GM13976 (cell line): ENCODE measurements around the gene ASB13.

Experiments
- DNase-seq: peaks from one replicate; pipeline ENCODE4 v3.0.0; 2012; ENCODE audit warnings: low spot score
- in situ Hi-C: fragments of 300-500 bp; cut with MboI; formaldehyde crosslinking; loops from one replicate; pipeline ENCODE4 v1.12.0; 2022; ENCODE audit warnings: low sequenced_read_pairs, mixed read lengths, inconsistent platforms; ENCODE audit not compliant: unreplicated experiment
- TF ChIP-seq, protein P1 (sequence below): IDR thresholded peaks from 2 replicates; pipeline ENCODE4 v1.5.1; 2012; ENCODE audit warnings: borderline replicate concordance, mild to moderate bottlenecking; ENCODE audit not compliant: insufficient read depth; ENCODE audit errors: extremely low read depth, missing control alignments, control extremely low read depth

The ASB13 gene

DNA sequence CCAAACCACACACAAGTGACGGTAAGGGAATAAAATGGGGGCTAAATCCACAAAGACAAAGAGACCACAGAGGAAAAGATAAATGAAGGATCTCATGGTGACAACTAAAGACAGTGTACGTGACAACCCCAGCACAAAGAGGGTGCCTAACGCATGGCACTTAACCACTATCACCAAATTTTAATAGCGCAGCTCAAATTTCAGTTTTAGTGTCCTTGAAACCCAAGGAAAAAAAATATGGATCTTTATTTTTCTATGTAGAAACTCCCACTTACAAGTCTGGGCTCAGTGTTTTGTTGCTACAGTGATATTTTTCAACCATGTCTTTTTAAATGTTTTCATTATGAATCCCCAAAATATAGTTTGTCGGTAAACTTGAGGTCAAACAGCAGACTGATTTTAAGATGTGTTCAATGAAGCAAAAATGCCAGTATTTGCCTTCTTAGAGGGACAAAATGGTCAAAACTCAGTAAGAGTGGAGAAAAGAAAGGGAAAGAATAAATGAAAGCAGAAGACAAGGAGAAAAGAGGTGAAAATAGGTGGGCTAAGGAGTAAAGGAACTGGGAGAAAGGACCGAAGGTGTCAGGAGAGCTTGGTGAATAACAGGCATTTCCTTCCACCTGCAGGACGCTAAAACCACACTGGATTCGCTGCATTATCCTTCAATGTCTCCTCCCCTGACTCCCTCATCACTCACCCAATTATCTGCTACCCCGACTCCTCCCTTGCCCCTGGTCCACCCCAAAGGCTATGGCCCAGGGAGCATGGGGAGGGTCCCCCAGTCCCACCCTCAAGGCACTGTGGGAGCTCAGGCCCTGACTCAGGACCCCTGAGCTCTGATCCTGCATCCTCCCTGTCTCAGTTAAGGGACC lies 3.5 kb downstream of the ASB13 start:
- TF ChIP-seq, protein P1, sequence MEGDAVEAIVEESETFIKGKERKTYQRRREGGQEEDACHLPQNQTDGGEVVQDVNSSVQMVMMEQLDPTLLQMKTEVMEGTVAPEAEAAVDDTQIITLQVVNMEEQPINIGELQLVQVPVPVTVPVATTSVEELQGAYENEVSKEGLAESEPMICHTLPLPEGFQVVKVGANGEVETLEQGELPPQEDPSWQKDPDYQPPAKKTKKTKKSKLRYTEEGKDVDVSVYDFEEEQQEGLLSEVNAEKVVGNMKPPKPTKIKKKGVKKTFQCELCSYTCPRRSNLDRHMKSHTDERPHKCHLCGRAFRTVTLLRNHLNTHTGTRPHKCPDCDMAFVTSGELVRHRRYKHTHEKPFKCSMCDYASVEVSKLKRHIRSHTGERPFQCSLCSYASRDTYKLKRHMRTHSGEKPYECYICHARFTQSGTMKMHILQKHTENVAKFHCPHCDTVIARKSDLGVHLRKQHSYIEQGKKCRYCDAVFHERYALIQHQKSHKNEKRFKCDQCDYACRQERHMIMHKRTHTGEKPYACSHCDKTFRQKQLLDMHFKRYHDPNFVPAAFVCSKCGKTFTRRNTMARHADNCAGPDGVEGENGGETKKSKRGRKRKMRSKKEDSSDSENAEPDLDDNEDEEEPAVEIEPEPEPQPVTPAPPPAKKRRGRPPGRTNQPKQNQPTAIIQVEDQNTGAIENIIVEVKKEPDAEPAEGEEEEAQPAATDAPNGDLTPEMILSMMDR: no peak
- in situ Hi-C loops: no loop called here
- no peak for DNase-seq

DNA sequence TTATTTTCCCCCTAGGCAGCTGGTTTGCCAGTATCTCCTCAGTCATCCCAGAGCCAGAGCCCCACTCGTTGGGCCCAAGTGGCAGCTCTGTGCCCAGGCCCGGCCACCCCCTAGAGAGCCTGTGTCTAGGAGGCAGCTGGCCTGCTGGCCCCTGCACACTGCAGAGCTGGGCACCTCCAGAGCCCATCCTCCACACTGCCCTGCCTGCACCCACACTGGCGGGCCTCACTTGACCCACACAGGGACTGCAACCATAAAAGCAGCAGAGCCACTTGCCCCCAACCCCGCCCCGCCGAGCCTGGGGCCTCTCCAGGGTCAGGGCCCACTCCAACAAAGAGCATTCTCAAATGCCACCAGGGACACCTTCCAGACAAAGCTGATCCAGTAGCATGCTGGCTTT lies 5.4 kb downstream of the ASB13 start:
- in situ Hi-C loops: no loop called here
- DNase-seq: no peak
- TF ChIP-seq, protein P1: no peak

DNA sequence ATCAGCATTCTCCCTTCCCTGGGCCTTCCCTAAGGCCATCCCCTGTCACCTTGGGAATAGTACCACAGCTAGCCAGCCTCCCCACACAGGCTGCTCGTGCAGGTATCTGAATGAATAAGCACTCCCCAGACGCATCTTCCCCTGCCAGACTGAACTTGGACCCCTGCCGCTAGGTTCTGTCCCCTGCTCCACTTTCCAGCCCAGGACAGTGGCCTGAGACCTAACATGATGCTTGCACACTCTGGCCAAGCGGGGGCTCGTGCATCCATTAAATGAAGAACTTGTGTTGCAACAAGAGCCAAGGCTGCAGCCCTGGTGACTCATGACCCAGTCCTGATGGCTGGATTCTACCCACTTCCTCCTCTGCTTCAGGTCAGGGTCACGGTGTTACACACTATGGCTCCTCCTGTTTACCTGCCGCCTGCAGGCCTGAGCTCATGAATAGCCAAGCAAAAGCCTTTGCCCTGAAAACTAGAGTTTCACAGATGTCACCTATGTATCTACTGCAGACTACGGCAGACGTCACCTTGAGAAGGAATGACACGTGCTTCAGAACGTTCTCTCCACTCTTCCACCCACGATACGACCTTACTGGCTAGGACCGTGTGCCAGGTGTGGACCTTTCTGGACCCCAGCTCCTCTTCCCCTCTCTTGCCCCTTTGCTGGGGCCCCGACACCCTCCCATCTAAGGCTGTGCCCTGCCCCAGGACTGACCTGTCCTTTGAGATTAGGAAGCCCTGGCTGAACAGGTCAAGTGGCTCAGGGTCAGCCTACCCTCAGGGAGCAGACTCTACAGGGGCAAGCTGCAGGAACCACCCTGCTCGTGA lies 6.5 kb downstream of the ASB13 start:
- TF ChIP-seq, protein P1: no peak
- in situ Hi-C loops: no loop called here
- DNase-seq: peak; percentile 60

DNA sequence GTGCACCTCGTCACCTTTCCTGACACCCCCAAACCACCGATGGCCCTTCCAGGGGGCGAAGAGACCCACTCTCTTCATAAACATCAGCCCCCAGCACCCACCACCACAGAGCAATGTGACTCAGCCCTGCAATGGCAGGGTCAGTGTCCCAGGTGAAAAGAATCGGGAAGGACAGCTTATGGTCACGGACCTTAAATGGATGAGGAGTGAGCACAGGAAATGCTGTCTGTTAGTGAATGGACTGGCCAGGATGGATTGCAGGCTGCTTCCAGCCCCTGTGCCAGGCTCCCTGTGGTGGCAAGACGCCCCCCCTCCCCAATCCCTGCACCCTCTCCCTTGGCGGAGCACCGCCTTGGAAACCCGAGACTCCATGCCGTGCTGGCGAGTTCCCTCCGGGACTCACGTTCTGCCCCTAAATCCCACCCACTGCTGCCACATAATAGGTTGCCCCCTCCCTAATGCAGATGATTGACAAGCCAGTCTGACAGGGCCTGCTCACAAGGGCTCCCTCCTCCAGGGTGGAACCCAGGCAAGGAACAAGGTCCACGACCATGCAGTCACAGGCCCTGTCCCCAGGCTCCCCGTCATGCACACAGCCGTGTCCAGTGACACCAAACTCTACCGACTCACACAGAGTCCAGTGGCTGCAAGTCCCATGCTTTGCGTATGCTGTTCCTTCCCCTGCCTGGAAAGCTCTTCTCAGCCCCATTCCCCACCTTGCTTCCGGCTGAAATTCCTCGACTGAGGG lies 7.3 kb downstream of the ASB13 start:
- TF ChIP-seq, protein P1: no peak
- no peak for DNase-seq
- in situ Hi-C loops: no loop called here

DNA sequence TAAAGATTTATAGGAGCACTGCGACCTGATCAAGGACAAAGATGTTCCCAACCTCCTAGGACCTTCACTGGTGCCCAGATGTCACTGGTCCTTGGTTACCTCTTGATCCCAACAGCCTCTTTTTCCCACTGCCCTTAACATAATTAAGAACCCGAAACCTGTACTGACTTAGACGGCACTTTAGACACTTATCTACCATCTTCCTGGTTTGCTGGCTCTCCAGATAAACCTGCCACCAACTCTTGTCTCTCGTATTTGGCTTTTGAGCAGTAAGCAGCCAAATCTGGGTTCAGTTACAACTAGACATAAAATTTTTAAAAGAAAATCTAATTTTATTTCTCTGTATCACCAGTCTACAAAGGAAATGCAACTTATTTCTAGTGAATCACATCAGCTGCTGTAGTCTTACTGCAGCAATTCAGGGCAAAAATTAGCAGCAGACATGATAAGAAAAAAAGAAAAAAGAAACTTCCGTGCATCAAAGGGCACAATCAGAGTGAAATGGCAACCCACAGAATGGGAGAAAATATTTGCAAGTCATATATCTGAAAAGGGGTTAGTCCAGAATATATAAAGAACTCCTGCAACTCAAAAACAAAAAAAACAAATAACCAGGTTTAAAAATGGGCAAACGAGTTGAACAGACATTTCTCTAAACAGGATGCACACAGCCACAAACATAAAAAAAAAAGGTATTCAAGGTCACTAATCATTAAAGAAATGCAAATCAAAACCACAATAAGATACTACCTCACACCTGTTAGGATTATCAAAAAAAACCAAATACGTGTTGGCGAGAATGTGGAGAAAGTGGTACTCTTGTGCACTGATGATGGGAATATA lies 9.4 kb downstream of the ASB13 start:
- TF ChIP-seq, protein P1: no peak
- in situ Hi-C loops: no loop called here
- DNase-seq: no peak

DNA sequence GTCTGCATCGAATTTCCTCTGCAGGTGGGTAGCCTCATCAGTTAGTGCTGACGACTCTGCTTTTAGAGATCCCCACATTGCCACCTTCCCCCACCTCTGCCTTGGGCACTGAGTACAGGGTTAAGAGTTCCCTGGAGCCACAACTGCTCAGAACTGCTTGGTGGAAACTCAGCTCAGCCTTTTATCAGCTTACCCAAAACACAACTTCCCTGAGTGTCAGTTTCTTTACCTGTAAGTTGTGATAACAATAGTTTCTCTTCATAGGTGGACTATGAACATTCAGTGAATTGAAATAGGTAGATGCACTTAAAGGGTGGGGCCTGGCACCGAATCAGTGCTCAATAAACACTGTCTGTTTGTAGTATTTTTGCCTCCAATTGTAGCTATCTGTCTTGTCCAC lies 11.3 kb downstream of the ASB13 start:
- in situ Hi-C loops: no loop called here
- no peak for DNase-seq
- TF ChIP-seq, protein P1: no peak
